GM23338 (cell line): Measurements from ENCODE around the gene OBSL1. TPM values are rescaled to one million over a fixed set of nuclear protein-coding genes. Genes with fewer than 3 reads are reported as not detected.

Source experiments
- ATAC-seq: fragments of 200-7000 bp; cut with Tn5 transposase; 3 replicates; pipeline ENCODE4 v1.9.1; 2020
- DNase-seq: peaks from one replicate; pipeline ENCODE4 v3.0.0-alpha.2; 2015; ENCODE audit warnings: low spot score
- H2AFZ ChIP-seq: fragments of 200-600 bp; sonication (generic); 2 replicates; pipeline ENCODE4 v1.8.0; 2016; ENCODE audit warnings: antibody characterized with exemption, mild to moderate bottlenecking, moderate library complexity
- H3F3A ChIP-seq: fragments of 200-600 bp; sonication (generic); replicated peaks from 2 replicates; pipeline ENCODE4 v1.8.0; 2017; ENCODE audit warnings: antibody characterized with exemption, mixed run types, low read depth
- H3K27ac ChIP-seq: fragments of 200-600 bp; sonication (generic); 2 replicates; pipeline ENCODE4 v1.6.1; 2016; ENCODE audit warnings: low read depth
- H3K27me3 ChIP-seq: fragments of 200-600 bp; sonication (generic); 2 replicates; pipeline ENCODE4 v1.8.0; 2016; ENCODE audit warnings: mild to moderate bottlenecking, mixed run types, moderate library complexity; ENCODE audit not compliant: insufficient read depth
- H3K36me3 ChIP-seq: fragments of 200-600 bp; sonication (generic); 2 replicates; pipeline ENCODE4 v1.8.0; 2016; ENCODE audit warnings: mild to moderate bottlenecking; ENCODE audit not compliant: insufficient read depth
- H3K4me1 ChIP-seq: fragments of 200-600 bp; sonication (generic); 2 replicates; pipeline ENCODE4 v1.8.0; 2016; ENCODE audit warnings: mild to moderate bottlenecking, moderate library complexity; ENCODE audit not compliant: insufficient read depth
- H3K4me2 ChIP-seq: fragments of 200-600 bp; sonication (generic); 2 replicates; pipeline ENCODE4 v1.7.1; 2017; ENCODE audit warnings: mixed run types
- H3K4me3 ChIP-seq: fragments of 200-600 bp; sonication (generic); 2 replicates; pipeline ENCODE4 v1.6.1; 2016; ENCODE audit warnings: mixed run types
- H3K79me2 ChIP-seq: fragments of 200-600 bp; sonication (generic); replicated peaks from 2 replicates; pipeline ENCODE4 v1.8.0; 2017; ENCODE audit warnings: mild to moderate bottlenecking; ENCODE audit not compliant: insufficient read depth
- H3K9me2 ChIP-seq: fragments of 200-600 bp; sonication (generic); 2 replicates; pipeline ENCODE4 v1.8.0; 2017; ENCODE audit not compliant: insufficient read depth
- H4K20me1 ChIP-seq: fragments of 200-600 bp; sonication (generic); replicated peaks from 2 replicates; pipeline ENCODE4 v1.8.0; 2017; ENCODE audit warnings: mild to moderate bottlenecking; ENCODE audit not compliant: insufficient read depth
- H3K27ac Mint-ChIP-seq: 2 replicates; pipeline ENCODE4 v1.8.0; 2020; ENCODE audit warnings: inconsistent platforms, mild to moderate bottlenecking, moderate library complexity, mixed read lengths
- H3K27me3 Mint-ChIP-seq: 3 replicates; pipeline ENCODE4 v1.8.0; 2022; ENCODE audit warnings: low read depth, mild to moderate bottlenecking, moderate library complexity, mixed read lengths, inconsistent platforms; ENCODE audit not compliant: insufficient read depth, poor library complexity
- H3K36me3 Mint-ChIP-seq: 3 replicates; pipeline ENCODE4 v1.8.0; 2021; ENCODE audit warnings: low read depth, mild to moderate bottlenecking, inconsistent platforms, moderate library complexity, mixed read lengths
- H3K4me1 Mint-ChIP-seq: 3 replicates; pipeline ENCODE4 v1.8.0; 2020; ENCODE audit warnings: mild to moderate bottlenecking, inconsistent platforms, mixed read lengths
- H3K4me3 Mint-ChIP-seq: 3 replicates; pipeline ENCODE4 v1.8.0; 2021; ENCODE audit warnings: moderate library complexity, mild to moderate bottlenecking, inconsistent platforms, mixed read lengths
- H3K9me3 Mint-ChIP-seq: 3 replicates; pipeline ENCODE4 v1.8.0; 2020; ENCODE audit warnings: moderate library complexity, mild to moderate bottlenecking, inconsistent platforms, mixed read lengths
- CREB1 ChIP-seq: fragments of 250-450 bp; sonication (Bioruptor Pico); IDR thresholded peaks from 2 replicates; pipeline ENCODE4 v1.5.0; 2020; ENCODE audit warnings: low read depth, mild to moderate bottlenecking, moderate library complexity
- CTCF ChIP-seq, 2 experiments: fragments of 200-600 bp in 1 of 2; sonication (generic) in 1 of 2; conservative IDR thresholded peaks; 2 replicates each; pipeline versions ENCODE4 v1.5.1 to v1.6.1; 2016 to 2017; ENCODE audit warnings: antibody characterized with exemption in 2 of 2, low read depth in 2 of 2, mild to moderate bottlenecking in 2 of 2, moderate library complexity in 1 of 2
- ETS1 ChIP-seq: IDR thresholded peaks from 2 replicates; pipeline ENCODE4 v1.6.1; 2016; ENCODE audit warnings: antibody characterized with exemption
- EZH2 ChIP-seq: fragments of 200-600 bp; sonication (generic); IDR thresholded peaks from one replicate; pipeline ENCODE4 v1.8.0; 2017; ENCODE audit warnings: antibody characterized with exemption, mild to moderate bottlenecking, low read depth; ENCODE audit not compliant: unreplicated experiment
- EZH2phosphoT487 ChIP-seq: fragments of 200-600 bp; sonication (generic); IDR thresholded peaks from one replicate; pipeline ENCODE4 v1.8.1; 2018; ENCODE audit warnings: antibody characterized with exemption; ENCODE audit not compliant: unreplicated experiment
- JUNB ChIP-seq: IDR thresholded peaks from one replicate; pipeline ENCODE4 v1.6.1; 2016; ENCODE audit warnings: antibody characterized with exemption; ENCODE audit not compliant: unreplicated experiment
- NANOG ChIP-seq: IDR thresholded peaks from 2 replicates; pipeline ENCODE4 v1.6.1; 2016; ENCODE audit warnings: antibody characterized with exemption, borderline replicate concordance
- POLR2AphosphoS5 ChIP-seq: IDR thresholded peaks from 2 replicates; pipeline ENCODE4 v1.6.1; 2016; ENCODE audit warnings: antibody characterized with exemption, low read depth
- STAT1 ChIP-seq: IDR thresholded peaks from one replicate; pipeline ENCODE4 v1.6.1; 2016; ENCODE audit warnings: antibody characterized with exemption; ENCODE audit not compliant: unreplicated experiment
- ZNF114 ChIP-seq: fragments of 250-450 bp; sonication (Bioruptor Pico); IDR thresholded peaks from 2 replicates; pipeline ENCODE4 v1.5.0; 2020; ENCODE audit warnings: mild to moderate bottlenecking, moderate library complexity
- ZNF331 ChIP-seq: fragments of 250-450 bp; sonication (Bioruptor Pico); IDR thresholded peaks from 2 replicates; pipeline ENCODE4 v1.5.0; 2020; ENCODE audit warnings: low read depth, mild to moderate bottlenecking, moderate library complexity
- ZNF462 ChIP-seq: fragments of 250-450 bp; sonication (Bioruptor Pico); IDR thresholded peaks from 2 replicates; pipeline ENCODE4 v1.5.0; 2020; ENCODE audit warnings: mild to moderate bottlenecking, moderate library complexity
- polyA plus RNA-seq: library from polyadenylated mRNA; unstranded; fragments of >200 nt; fragmentation: Nextera tagmentation; extraction: Ambion mirVana; gene quantifications from 2 replicates; pipeline ENCODE4 v1.2.1, GENCODE V29; 2016
- total RNA-seq: library from RNA; depleted of rRNA; stranded (reverse); fragments of >200 nt; shearing (Covaris generic); gene quantifications from 2 replicates; pipeline ENCODE4 v1.2.3, GENCODE V29; 2014
- TF ChIP-seq, protein P1 (sequence below): IDR thresholded peaks from one replicate; pipeline ENCODE4 v1.6.1; 2018; ENCODE audit warnings: antibody characterized with exemption; ENCODE audit not compliant: unreplicated experiment

The OBSL1 gene
- total and polyA plus RNA-seq, 2 experiments from 2014 or later = 94.9 to 207 TPM

GRCh38 chr2:219545943-219546352 is 25.4 kb downstream of the OBSL1 start:
- Mint-ChIP-seq H3K4me3 (no peak overlapping the region; the same call in 2 of the 3 replicates), H3K27ac (no peak overlapping the region), H3K4me1 (peaks cover 23% of the 10 kb centered on the region), H3K36me3 (peaks cover 27% of the 10 kb centered on the region), H3K27me3 (peaks cover 22% of the 10 kb centered on the region), H3K9me3 (no peaks in the 10 kb centered on the region; the same call in 2 of the 3 replicates)
- Histone ChIP-seq H3K9me2 (no peaks in the 10 kb centered on the region), H4K20me1 (peaks cover 17% of the 10 kb centered on the region), H3K4me2 (no peak overlapping the region), H3K4me1 (peaks cover 12% of the 10 kb centered on the region), H3K79me2 (peaks cover 12% of the 10 kb centered on the region), H3F3A (peaks cover 10% of the 10 kb centered on the region), H3K27me3 (peaks cover 9% of the 10 kb centered on the region; the same call in 1 of the 2 replicates), H3K4me3 (no peak overlapping the region), H3K36me3 (peaks cover 5% of the 10 kb centered on the region), H3K27ac (no peak overlapping the region), H2AFZ (no peak overlapping the region)
- TF ChIP-seq JUNB (no peak), ZNF462 (CRISPR knock-in tag) (no peak), CREB1 (CRISPR knock-in tag) (no peak), ZNF114 (CRISPR knock-in tag) (no peak), CTCF (conservative IDR thresholded peaks at IDR 0.05; ENCODE audit: low read depth in 2 of 2) (no peak), STAT1 (no peak), ETS1 (no peak), EZH2phosphoT487 (no peak), NANOG (no peak), POLR2AphosphoS5 (no peak), EZH2 (no peak), ZNF331 (CRISPR knock-in tag) (no peak)
- TF ChIP-seq, protein P1, sequence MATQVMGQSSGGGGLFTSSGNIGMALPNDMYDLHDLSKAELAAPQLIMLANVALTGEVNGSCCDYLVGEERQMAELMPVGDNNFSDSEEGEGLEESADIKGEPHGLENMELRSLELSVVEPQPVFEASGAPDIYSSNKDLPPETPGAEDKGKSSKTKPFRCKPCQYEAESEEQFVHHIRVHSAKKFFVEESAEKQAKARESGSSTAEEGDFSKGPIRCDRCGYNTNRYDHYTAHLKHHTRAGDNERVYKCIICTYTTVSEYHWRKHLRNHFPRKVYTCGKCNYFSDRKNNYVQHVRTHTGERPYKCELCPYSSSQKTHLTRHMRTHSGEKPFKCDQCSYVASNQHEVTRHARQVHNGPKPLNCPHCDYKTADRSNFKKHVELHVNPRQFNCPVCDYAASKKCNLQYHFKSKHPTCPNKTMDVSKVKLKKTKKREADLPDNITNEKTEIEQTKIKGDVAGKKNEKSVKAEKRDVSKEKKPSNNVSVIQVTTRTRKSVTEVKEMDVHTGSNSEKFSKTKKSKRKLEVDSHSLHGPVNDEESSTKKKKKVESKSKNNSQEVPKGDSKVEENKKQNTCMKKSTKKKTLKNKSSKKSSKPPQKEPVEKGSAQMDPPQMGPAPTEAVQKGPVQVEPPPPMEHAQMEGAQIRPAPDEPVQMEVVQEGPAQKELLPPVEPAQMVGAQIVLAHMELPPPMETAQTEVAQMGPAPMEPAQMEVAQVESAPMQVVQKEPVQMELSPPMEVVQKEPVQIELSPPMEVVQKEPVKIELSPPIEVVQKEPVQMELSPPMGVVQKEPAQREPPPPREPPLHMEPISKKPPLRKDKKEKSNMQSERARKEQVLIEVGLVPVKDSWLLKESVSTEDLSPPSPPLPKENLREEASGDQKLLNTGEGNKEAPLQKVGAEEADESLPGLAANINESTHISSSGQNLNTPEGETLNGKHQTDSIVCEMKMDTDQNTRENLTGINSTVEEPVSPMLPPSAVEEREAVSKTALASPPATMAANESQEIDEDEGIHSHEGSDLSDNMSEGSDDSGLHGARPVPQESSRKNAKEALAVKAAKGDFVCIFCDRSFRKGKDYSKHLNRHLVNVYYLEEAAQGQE = no peak
- ATAC-seq = no peak
- no peak for DNase-seq
